AG09309 (cell line): ENCODE data around the gene ADGRL2.
A peak's percentile ranks its signal among the peaks of the same experiment; 100 is the strongest.

ENCODE experiments used
- DNase-seq: peaks from one replicate; pipeline ENCODE4 v3.0.0-alpha.2; 2010; ENCODE audit warnings: low read depth
- H3K4me3 ChIP-seq: 2 replicates; pipeline ENCODE4 v1.5.1; 2011; ENCODE audit warnings: mild to moderate bottlenecking, low read depth, low read length, moderate library complexity; ENCODE audit not compliant: control insufficient read depth
- TF ChIP-seq, protein P1 (sequence below): IDR thresholded peaks from 2 replicates; pipeline ENCODE4 v1.5.1; 2011; ENCODE audit warnings: mild to moderate bottlenecking, low read depth, low read length, inconsistent platforms; ENCODE audit not compliant: insufficient read depth, control insufficient read depth; ENCODE audit errors: missing control alignments

ADGRL2 gene

DNA sequence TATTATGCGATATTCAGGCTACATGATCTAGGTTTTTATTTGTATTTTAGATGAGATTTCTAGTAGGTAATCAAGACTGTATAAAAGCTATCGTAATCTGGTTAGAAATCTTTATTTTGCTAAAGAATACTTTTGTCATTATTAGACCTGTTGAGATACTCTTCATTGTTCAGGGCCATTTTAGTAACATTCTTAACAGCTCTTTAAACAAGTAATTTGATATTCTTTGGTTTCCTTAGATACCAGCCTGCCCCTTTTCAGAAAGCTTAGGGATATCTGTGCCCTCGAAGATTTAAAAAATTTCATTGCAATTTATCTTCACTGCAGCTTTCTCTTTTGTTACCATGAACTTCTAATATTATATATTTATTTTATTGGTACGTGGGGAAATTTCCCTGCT is 18.9 kb downstream of the ADGRL2 start:
- H3K4me3 ChIP-seq, result no peak overlapping the region
- TF ChIP-seq, protein P1, sequence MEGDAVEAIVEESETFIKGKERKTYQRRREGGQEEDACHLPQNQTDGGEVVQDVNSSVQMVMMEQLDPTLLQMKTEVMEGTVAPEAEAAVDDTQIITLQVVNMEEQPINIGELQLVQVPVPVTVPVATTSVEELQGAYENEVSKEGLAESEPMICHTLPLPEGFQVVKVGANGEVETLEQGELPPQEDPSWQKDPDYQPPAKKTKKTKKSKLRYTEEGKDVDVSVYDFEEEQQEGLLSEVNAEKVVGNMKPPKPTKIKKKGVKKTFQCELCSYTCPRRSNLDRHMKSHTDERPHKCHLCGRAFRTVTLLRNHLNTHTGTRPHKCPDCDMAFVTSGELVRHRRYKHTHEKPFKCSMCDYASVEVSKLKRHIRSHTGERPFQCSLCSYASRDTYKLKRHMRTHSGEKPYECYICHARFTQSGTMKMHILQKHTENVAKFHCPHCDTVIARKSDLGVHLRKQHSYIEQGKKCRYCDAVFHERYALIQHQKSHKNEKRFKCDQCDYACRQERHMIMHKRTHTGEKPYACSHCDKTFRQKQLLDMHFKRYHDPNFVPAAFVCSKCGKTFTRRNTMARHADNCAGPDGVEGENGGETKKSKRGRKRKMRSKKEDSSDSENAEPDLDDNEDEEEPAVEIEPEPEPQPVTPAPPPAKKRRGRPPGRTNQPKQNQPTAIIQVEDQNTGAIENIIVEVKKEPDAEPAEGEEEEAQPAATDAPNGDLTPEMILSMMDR, result no peak
- no peak for DNase-seq

DNA sequence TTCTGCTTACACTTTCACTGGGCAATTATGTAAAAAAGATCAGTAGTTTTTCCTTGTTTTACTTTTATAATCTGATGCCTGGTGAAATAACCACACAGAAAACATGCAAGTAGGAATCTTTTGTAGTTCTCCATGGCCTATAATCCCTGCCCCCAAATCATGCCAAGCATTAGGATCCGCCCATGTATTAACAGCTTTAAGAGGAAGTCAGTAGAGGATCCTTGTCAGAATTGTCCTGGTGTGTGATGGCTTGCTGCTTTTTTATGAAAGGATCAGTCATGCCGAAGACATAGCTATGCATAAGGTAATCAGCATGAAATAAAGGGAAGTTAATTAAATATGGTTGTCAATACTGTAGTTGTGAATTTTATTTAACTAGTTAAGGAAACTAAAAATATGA is 20.0 kb downstream of the ADGRL2 start:
- TF ChIP-seq, protein P1, result no peak
- no peak for DNase-seq

DNA sequence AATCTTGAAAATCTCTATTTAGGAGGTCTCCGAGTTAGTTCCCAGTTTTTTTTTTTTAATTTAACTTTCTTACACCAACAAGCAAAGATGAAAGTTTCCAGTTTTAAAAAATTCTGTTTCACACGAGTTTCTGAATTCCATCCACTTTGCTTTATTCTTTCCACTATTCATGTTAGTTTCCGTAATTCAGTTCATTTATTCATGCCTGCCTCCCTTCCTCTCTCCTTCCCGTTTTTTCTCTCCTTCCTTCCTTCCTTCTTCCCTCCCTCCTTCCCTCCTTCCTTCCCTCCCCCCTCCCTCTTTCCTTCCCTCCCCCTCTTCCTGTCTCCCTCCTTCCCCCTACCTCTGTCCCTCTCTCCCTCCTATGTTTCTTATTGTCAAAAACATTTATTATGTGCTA is 22.3 kb downstream of the ADGRL2 start:
- TF ChIP-seq, protein P1, result no peak
- DNase-seq, result no peak
- H3K4me3 ChIP-seq, result no peak overlapping the region

More for the DNA sequence above, 20.0 kb downstream of the ADGRL2 start:
- H3K4me3 ChIP-seq, result no peak overlapping the region

DNA sequence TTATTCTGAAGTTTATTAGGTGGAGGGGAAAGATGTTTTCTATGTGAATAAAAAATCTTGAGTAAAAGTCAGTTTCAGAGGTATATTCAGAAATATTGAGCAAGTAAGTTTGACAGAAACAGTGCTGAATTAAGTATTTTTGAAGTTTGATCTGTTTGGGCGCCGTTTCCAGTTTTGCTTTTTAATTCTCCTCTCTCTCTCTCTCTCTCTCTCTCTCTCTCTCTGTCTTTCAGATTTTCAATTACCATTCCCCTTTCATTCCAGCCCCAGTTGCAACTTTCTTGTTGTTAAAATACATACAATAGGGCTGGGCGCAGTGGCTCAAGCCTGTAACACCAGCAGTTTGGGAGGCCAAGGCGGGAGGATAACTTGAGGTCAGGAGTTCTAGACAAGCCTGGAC is 24.0 kb downstream of the ADGRL2 start:
- TF ChIP-seq, protein P1, result no peak
- H3K4me3 ChIP-seq, result no peak overlapping the region
- no peak for DNase-seq

DNA sequence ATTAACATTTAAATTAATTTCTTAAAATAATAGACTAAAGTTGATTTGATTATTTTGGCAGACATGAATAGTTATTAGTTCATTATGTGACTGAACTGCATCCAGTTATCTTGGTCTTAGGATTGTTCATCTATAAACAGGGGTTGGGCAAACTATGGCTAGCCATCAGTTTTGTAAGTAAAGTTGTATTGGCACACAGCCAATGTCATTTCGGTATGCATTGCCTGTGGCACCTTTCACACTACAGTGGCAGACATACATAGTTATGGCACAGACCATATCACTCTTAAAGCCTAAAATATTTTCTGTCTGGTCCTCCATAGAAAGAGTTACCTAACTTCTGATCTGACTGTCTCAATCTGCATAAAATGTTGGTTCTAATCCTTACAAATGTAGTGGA is 27.2 kb downstream of the ADGRL2 start:
- H3K4me3 ChIP-seq, result no peak overlapping the region
- TF ChIP-seq, protein P1, result no peak
- DNase-seq, result no peak

DNA sequence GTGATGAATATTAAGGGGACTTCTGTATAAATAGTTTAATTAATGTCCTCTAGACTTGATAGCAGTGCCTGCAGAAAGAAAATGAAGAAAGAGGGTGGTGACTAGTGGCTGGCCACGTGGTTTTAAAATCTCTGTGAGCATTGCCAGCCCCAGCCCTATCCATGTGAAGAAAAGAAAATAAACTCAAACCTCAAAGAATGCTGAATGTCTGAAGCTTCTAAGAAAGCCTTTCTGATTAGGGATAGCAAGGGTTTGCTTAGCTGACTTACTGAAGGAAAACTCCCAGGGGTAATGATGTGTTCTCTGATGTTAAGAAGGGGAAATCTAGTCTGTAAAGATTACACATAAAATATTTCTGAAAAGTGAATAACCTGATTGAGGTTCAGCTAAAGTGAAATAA is 31.8 kb downstream of the ADGRL2 start:
- DNase-seq, result peak; percentile 18
- no peak overlapping the region for H3K4me3 ChIP-seq
- TF ChIP-seq, protein P1, result no peak

DNA sequence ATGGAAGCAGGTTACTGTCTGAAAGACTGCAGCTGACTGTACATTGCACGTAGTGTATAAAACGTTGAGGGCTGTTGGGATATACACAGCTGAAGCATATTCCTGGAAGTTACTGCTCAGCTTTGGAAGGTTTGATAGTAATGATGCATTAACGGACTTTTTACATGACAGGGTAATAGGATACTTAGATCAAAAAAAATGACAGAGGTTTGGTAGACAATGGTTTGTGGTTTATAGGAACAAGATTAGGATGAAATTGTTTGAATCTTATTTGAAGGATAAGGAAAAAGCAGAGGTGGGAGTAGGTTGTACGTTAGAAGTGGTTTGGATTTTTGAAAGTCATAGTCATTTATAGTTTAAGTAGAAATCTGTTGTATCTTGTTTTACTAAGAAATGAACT is 33.0 kb downstream of the ADGRL2 start:
- DNase-seq, result no peak
- TF ChIP-seq, protein P1, result no peak
- H3K4me3 ChIP-seq, result no peak overlapping the region
